Mucosa of stomach (tissue), 1 donor: ENCODE measurements around the gene CNEP1R1.

Source experiments
- H3K27me3 ChIP-seq: one replicate; pipeline ENCODE4 v1.7.0; 2013; ENCODE audit warnings: mild to moderate bottlenecking, low read length; ENCODE audit not compliant: control insufficient read depth, insufficient read depth
- H3K36me3 ChIP-seq: one replicate; pipeline ENCODE4 v1.7.0; 2013; ENCODE audit warnings: low read length; ENCODE audit not compliant: control insufficient read depth, insufficient read depth
- H3K4me1 ChIP-seq: one replicate; pipeline ENCODE4 v1.7.0; 2013; ENCODE audit warnings: mild to moderate bottlenecking, low read length; ENCODE audit not compliant: control insufficient read depth, insufficient read depth
- H3K4me3 ChIP-seq: one replicate; pipeline ENCODE4 v1.7.0; 2013; ENCODE audit warnings: low read length
- H3K9ac ChIP-seq: one replicate; pipeline ENCODE4 v1.7.0; 2013; ENCODE audit warnings: mild to moderate bottlenecking, low read length, moderate library complexity
- H3K9me3 ChIP-seq: one replicate; pipeline ENCODE4 v1.7.0; 2013; ENCODE audit warnings: mild to moderate bottlenecking, low read length, moderate library complexity; ENCODE audit not compliant: control insufficient read depth
- donor health status: Pancreatic carcinoma.

CNEP1R1 gene

GRCh38 chr16:50024684-50025536, at the start of gene CNEP1R1:
CNEP1R1 (plus strand) TSS chr16:50025225; CDS start chr16:50025316, 91 bp downstream.
- Histone ChIP-seq H3K36me3 (no peaks in the 10 kb centered on the region), H3K9me3 (no peaks in the 10 kb centered on the region), H3K4me1 (peaks cover 5% of the 10 kb centered on the region), H3K27me3 (no peaks in the 10 kb centered on the region), H3K9ac (peak within 1 kb of the TSS; percentile 90), H3K4me3 (peak within 1 kb of the TSS; percentile 96)

- Histone ChIP-seq H3K27me3 (no peaks in the 10 kb centered on the region), H3K4me1 (no peaks in the 10 kb centered on the region), H3K36me3 (no peaks in the 10 kb centered on the region), H3K4me3 (no peak overlapping the region), H3K9me3 (no peaks in the 10 kb centered on the region), H3K9ac (no peak overlapping the region)
Measured at GRCh38 chr16:49977427-49977826, 47.6 kb upstream of the CNEP1R1 start.

DNA sequence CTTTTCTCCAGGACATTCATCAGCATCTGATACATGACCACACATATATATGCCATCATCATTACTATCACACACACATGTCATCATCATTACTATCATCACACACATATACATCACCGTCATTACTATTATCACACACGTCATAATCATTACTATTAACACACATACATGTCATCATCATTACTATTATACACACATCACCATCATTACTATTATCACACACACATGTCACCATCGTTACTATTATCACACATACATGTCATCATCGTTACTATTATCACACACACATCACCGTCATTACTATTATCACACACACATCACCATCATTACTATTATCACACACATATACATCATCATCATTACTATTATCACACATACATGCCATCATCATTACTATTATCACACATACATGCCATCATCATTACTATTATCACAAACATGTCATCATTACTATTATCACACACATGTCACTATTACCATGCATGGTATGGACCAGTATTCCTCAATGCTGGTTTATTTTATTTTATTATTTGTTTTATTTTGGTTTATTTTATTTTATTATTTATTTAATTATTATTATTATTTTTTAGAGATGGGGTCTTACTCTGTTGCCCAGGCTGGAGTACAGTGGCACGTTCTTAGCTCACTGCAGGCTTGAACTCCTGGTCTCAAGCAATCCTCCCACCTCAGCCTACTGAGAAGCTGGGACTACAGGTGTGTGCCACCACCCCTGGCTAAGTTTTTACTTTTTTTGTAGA, 46.3 kb upstream of the CNEP1R1 start:
- Histone ChIP-seq H3K27me3 (no peaks in the 10 kb centered on the region), H3K36me3 (no peaks in the 10 kb centered on the region), H3K4me3 (no peak overlapping the region), H3K4me1 (no peaks in the 10 kb centered on the region), H3K9ac (no peak overlapping the region), H3K9me3 (no peaks in the 10 kb centered on the region)

GRCh38 chr16:49980166-49980565, 44.9 kb upstream of the CNEP1R1 start:
- Histone ChIP-seq H3K9me3 (no peaks in the 10 kb centered on the region), H3K4me3 (no peak overlapping the region), H3K27me3 (no peaks in the 10 kb centered on the region), H3K9ac (no peak overlapping the region), H3K36me3 (no peaks in the 10 kb centered on the region), H3K4me1 (no peaks in the 10 kb centered on the region)

DNA sequence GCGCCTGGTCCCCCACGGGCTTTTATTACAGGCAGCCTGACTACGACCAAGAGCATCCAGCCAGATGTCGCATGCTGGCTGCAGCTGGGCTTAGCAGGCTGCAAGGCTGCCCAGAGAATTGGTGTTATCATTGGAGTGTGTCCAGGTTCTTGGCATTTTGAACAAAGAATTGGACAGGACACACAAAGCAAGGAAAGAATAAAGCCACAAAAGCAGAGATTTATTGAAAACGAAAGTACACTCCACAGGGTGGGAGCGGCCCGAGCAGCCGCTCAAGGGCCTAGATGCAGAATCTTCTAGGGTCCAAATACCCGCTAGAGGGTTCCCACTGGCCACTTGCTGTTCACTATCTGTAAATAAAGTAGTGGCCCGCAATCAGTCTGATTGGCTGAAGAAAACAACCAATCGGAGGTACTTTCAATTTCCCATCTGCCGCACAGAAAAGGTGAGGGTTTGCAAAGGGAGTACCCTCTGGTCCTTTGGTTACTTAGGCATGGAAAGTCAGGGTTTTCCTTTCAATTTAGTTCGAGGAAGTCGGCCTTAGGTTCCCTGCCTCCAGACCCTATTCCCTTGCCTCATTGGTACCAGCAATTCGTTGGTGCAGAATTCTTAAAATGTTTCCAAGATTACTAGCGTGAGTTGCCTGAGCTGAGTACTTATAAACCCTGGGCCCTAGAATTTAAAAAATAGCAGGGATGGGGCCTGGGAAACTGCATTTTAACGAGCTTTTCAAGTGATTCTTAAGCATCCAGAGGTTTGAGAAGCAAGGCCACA, 38.5 kb upstream of the CNEP1R1 start:
- Histone ChIP-seq H3K36me3 (no peaks in the 10 kb centered on the region), H3K9me3 (no peaks in the 10 kb centered on the region), H3K27me3 (no peaks in the 10 kb centered on the region)

GRCh38 chr16:49987381-49987780, 37.6 kb upstream of the CNEP1R1 start:
- Histone ChIP-seq H3K36me3 (no peaks in the 10 kb centered on the region), H3K9me3 (no peaks in the 10 kb centered on the region), H3K9ac (no peak overlapping the region), H3K4me3 (no peak overlapping the region), H3K27me3 (no peaks in the 10 kb centered on the region), H3K4me1 (no peaks in the 10 kb centered on the region)

More for the DNA sequence above, 38.5 kb upstream of the CNEP1R1 start:
- Histone ChIP-seq H3K9ac (no peak overlapping the region), H3K4me1 (no peaks in the 10 kb centered on the region), H3K4me3 (peak overlapping the region; percentile 11)

DNA sequence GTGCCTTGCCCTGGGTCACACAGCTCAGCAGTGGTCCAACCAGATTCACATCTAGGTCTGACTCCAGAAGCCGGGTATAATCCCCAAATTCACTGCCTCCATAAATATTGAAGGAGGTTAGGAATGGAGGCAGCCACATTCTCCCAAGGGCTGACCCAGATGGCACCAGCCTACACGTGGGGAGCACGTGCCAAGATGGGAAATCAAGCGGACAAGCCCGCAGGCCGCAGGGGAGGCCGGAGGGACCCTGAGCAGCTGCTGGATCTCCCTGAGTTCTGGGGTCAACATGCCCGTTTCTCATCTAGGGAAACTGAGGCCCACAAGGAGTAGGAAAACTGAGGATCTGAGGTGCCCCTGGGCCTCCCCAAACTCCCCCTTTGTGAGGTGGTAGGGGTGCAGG, 32.2 kb upstream of the CNEP1R1 start:
- H3K27me3 ChIP-seq: no peaks in the 10 kb centered on the region
- H3K4me1 ChIP-seq: no peaks in the 10 kb centered on the region
- H3K36me3 ChIP-seq: no peaks in the 10 kb centered on the region
- H3K4me3 ChIP-seq: no peak overlapping the region
- no peaks in the 10 kb centered on the region for H3K9me3 ChIP-seq
- no peak overlapping the region for H3K9ac ChIP-seq

DNA sequence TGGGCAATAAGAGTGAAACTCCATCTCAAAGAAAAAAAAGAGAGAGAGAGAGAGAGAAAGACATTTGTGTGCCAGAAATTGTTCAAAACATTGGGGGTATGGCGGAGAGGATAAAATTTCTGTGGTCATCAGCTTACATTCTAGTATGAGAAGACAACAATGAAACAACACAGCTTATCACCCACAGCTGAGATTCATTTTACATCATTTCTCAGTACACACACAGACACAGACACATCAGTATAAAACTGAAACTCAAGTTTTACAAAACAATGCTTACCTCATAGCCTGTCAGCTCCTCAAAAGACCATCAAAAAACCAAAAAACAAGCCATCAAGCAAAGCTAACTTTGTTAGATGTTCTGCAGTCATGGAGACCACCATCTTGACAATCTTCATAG, 31.4 kb upstream of the CNEP1R1 start:
- no peaks in the 10 kb centered on the region for H3K27me3 ChIP-seq
- H3K9ac ChIP-seq: no peak overlapping the region
- no peaks in the 10 kb centered on the region for H3K36me3 ChIP-seq
- no peaks in the 10 kb centered on the region for H3K4me1 ChIP-seq
- H3K9me3 ChIP-seq: no peaks in the 10 kb centered on the region
- H3K4me3 ChIP-seq: no peak overlapping the region

- H3K4me3 ChIP-seq: no peak overlapping the region
- no peak overlapping the region for H3K9ac ChIP-seq
- H3K9me3 ChIP-seq: no peaks in the 10 kb centered on the region
- H3K36me3 ChIP-seq: no peaks in the 10 kb centered on the region
- H3K27me3 ChIP-seq: no peaks in the 10 kb centered on the region
- no peaks in the 10 kb centered on the region for H3K4me1 ChIP-seq
Measured at GRCh38 chr16:49994006-49994405, 31.0 kb upstream of the CNEP1R1 start.

DNA sequence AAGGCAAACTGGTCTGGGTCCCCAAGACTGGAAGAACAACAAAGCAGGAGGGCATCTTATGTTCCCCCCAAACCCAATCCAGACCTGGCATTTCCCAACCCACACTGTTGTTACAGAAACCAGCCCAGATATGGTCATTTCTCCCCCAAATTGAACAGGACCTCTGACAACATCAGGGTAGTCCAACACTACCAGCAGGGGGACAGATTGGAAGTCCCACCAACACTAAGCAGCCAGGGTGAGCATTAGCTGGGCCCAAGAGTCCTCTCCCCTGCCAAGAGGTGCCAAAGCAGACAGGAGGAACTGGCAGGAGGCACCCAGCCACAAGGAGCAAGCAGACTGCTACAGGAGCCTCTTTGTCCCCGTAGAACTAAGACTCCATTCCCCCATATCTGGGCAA, 29.3 kb upstream of the CNEP1R1 start:
- H3K9ac ChIP-seq: no peak overlapping the region
- no peaks in the 10 kb centered on the region for H3K36me3 ChIP-seq
- no peaks in the 10 kb centered on the region for H3K27me3 ChIP-seq
- no peaks in the 10 kb centered on the region for H3K9me3 ChIP-seq
- no peaks in the 10 kb centered on the region for H3K4me1 ChIP-seq
- no peak overlapping the region for H3K4me3 ChIP-seq

GRCh38 chr16:49997721-49998251, 27.2 kb upstream of the CNEP1R1 start:
- H3K9me3 ChIP-seq: no peaks in the 10 kb centered on the region
- H3K36me3 ChIP-seq: no peaks in the 10 kb centered on the region
- H3K27me3 ChIP-seq: no peaks in the 10 kb centered on the region
- no peak overlapping the region for H3K9ac ChIP-seq
- no peaks in the 10 kb centered on the region for H3K4me1 ChIP-seq
- H3K4me3 ChIP-seq: no peak overlapping the region
